CD4-positive, alpha-beta T cell treated with Interleukin-4 for 1 hour (primary cell): Measurements from ENCODE around the gene NHLRC4.

Source experiments
- DNase-seq, 2 donors: peaks; one replicate each; pipeline ENCODE4 v3.0.0-alpha.2; 2020 to 2022

Gene NHLRC4

GRCh38 chr16:568401-569258, 1.8 kb downstream of the NHLRC4 start:
- DNase-seq, result no peak

GRCh38 chr16:569445-570254, 2.8 kb downstream of the NHLRC4 start, which contains the start of gene PIGQ:
TSS of gene PIGQ (plus strand) at chr16:569968. CDS start at chr16:574075, 4,107 bp downstream.
- DNase-seq, result peak; percentile 50 to 74

DNA sequence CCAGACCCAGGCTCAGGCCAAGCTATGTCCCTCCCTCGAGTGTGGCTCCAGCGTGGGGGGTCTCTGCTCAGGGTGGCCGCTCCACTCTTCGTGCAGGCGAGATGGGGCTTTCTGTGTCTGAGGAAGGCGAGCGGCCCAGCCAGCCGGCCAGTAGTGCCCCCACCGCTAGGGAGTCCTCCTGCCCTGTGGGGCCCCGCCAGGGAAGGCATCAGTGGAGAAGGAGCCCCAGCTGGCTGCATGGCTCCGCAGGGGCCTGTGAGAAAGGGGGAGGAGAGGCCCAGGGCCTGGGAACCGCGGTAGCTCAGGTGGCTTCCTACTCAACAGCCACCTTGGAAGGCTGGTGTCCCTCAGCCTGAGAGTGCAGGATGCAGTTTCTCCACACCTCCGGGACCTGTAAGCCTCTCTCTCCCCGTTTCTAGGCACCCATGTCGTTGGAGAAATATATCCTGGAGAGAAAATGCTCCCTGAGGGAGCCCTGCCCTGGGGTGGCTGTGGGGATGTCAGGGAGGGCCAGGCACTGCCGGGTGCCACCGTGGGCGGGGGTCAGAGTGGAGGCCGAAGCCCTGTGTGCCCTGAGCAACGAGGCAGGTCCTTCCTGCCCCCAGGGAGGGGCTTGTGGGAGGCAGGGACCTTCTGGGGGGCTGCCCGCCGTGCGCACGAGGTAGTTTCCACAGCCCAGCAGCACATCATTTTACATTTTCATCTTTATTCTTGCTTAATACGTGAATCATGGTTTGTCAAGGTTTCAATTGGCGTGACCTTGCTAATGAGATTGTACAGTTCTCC, 6.3 kb downstream of the NHLRC4 start:
- no peak for DNase-seq

- no peak for DNase-seq
Measured at GRCh38 chr16:574021-574760, 7.4 kb downstream of the NHLRC4 start.

GRCh38 chr16:575354-576196, 8.8 kb downstream of the NHLRC4 start:
- no peak for DNase-seq

GRCh38 chr16:576197-576822, 9.5 kb downstream of the NHLRC4 start:
- no peak for DNase-seq

- no peak for DNase-seq
Measured at GRCh38 chr16:576823-577201, 10.0 kb downstream of the NHLRC4 start.

DNA sequence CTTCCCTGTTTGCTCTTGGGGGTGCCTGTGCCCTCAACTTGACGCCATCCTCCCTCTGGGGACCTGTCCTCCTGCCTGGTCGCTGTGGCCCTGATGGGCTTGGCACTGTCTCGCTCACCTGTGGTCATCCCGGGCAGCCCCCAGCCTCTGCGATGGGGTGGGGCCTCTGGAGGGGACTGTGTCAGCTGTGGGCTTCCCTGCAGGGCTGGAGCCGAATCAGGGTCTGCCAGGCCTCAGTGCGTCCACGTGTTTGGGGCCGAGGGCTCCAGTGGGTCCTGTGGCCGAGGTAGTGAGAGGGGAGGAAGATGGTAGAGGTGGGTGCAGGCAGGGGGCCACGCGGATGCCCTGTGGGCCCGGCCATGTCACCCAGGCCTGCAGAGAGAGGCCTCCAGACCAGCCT, 11.0 kb downstream of the NHLRC4 start:
- no peak for DNase-seq

GRCh38 chr16:578232-578869, 11.5 kb downstream of the NHLRC4 start:
- DNase-seq, result no peak

GRCh38 chr16:578870-579405, 12.1 kb downstream of the NHLRC4 start:
- DNase-seq, result peak; percentile 72 to 73

DNA sequence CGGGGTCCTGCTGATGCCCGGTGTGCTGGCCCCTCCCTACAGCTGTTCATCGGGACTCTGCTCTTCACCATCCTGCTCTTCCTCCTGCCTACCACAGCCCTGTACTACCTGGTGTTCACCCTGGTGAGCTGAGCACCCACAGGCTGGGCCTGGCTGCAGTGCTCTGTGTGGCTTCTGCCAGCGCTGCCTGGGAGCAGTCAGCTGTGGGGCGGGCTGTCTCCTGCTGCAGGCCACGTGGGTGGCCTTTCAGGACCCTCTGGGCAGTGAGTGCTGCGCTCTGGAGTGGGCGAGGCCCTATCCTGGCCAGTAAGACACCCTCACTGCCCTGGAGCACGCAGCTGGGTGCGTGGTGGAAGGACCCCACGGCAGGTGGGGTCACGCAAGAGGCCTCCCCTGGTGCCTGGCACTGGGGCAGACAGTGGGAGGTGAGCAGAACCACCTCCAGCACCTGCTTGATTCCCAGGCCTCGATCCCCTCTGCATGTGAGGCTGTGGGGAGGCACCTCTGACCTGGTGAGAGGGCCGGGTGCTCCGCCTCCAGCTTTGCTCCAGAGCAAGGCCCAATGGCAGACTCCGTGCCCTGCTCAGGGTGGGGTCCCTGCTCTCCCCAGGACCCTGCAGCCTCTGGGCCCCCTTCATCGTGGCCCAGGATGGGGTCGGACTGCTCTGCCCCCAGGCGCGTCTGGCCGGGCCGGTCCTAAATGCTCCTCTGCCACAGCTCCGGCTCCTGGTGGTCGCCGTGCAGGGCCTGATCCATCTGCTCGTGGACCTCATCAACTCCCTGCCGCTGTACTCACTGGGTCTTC, 13.5 kb downstream of the NHLRC4 start:
- DNase-seq, result no peak

DNA sequence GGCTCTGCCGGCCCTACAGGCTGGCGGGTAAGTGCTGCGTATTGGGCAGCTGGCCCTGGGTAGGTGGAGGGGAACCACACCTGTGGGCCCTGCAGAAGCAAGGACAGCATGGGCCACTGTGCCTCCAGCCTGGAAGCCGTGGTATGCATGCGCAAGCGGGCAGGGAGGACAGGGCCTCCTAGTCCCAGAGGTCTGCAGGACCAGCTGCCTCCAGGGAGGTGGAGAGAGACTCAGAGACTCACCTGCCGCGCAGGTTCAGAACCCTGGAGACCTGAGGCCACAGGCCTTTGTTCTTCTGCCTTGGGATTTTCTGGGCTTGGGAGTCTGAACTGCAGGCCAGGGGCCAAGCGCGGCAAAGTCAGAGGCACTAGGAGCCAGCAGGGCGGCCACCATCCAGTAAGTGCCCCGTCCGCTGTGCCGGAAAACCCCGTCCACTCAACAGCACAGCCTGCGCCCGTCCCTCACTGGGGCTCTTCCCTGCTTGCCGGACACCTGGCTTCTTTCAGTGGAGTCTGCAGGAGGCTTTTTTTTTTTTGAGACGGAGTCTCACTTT, 14.2 kb downstream of the NHLRC4 start:
- no peak for DNase-seq

GRCh38 chr16:582218-582613, 15.4 kb downstream of the NHLRC4 start:
- DNase-seq, result no peak

GRCh38 chr16:582614-583331, 16.0 kb downstream of the NHLRC4 start:
- DNase-seq, result no peak

- DNase-seq, result no peak
Measured at GRCh38 chr16:583470-583814, 16.6 kb downstream of the NHLRC4 start.

DNA sequence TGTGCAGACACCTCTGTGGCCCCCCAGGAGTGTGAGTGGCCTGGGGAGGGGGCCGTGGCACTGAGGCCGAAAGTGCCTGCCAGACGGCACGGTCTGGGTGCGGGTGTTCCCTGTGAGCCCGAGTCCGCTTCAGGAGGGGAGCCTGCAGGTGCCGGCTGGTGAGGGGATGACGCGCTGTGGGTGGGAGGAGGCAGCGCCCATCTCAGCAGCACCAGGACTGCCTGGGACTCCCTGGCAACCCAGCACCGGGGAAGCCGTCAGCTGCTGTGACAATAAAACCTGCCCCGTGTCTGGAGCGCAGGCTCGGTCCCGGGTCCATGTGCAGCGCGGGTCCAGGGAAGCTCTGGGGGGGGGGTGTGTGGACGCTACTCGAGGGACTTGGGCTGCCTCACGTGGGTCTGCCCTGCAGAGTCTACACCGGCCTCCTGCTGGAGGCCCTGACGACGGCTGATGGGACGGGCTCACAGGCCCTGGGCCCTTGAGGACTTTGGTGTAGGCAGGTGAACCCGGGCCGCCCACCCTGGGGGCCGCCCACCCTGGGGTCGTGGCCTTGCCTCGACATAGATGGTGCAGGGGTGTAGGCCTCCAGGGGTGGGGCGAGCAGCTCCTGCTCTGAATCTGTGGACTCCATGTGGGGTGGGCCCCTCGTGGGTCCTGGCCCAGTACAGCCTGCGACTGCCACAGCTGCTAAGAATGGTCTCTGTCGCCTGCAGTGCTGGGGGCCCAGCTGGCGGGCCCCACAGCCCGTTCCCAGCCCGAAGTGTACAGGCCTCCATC, 17.2 kb downstream of the NHLRC4 start:
- DNase-seq, result no peak

GRCh38 chr16:585351-585750, 18.5 kb downstream of the NHLRC4 start:
- DNase-seq, result no peak
